ENCODE measurements around the gene UBE3C.

The UBE3C gene

GRCh38 chr7:157222687-157223086, 84.0 kb downstream of the UBE3C start:
- no peak overlapping the region for H3K9ac ChIP-seq (ENCODE audit: low read depth, low read length)
- H3K36me3 ChIP-seq (ENCODE audit: control insufficient read depth, insufficient read depth, low read length): peaks cover 10% of the 10 kb centered on the region
- H3K27me3 ChIP-seq (ENCODE audit: control insufficient read depth, insufficient read depth, low read length): no peaks in the 10 kb centered on the region
- no peaks in the 10 kb centered on the region for H3K9me3 ChIP-seq (ENCODE audit: control insufficient read depth, insufficient read depth, low read length)
- no peak overlapping the region for H3K4me3 ChIP-seq (ENCODE audit: low read depth, low read length)
- H3K4me1 ChIP-seq (ENCODE audit: control insufficient read depth, insufficient read depth, low read length): no peaks in the 10 kb centered on the region

GRCh38 chr7:157224627-157225026, 85.9 kb downstream of the UBE3C start:
- Histone ChIP-seq H3K9ac (ENCODE audit: low read depth, low read length) (no peak overlapping the region), H3K4me1 (ENCODE audit: control insufficient read depth, insufficient read depth, low read length) (no peaks in the 10 kb centered on the region), H3K27me3 (ENCODE audit: control insufficient read depth, insufficient read depth, low read length) (no peaks in the 10 kb centered on the region), H3K36me3 (ENCODE audit: control insufficient read depth, insufficient read depth, low read length) (peaks cover 17% of the 10 kb centered on the region), H3K4me3 (ENCODE audit: low read depth, low read length) (no peak overlapping the region), H3K9me3 (ENCODE audit: control insufficient read depth, insufficient read depth, low read length) (no peaks in the 10 kb centered on the region)

DNA sequence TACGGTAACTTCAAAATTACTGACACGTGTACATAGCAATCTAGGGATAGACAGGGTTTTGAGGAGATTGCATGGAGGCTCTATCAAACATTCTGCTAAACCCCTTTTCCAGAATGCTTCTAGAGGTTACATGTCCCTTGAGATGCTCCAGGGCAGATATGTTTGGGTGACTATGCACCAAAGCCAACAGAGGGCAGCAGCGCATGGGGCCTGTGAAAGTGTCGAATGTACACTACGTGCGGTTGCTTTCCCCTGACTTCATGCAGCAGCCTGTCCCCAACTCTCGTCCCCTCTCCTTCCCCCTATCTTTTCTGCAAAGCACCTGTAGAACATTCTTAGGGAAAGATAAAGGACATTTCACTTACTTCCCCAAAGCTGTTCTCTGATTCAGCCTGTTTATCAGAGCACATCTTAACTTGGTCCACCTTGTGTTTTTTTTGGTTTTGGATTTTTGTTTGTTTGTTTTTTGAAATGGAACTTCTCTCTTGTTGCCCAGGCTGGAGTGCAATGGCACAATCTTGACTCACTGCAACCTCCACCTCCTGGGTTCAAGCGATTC, 90.2 kb downstream of the UBE3C start:
- Histone ChIP-seq H3K36me3 (ENCODE audit: control insufficient read depth, insufficient read depth, low read length) (peaks cover 21% of the 10 kb centered on the region), H3K27me3 (ENCODE audit: control insufficient read depth, insufficient read depth, low read length) (no peaks in the 10 kb centered on the region), H3K4me3 (ENCODE audit: low read depth, low read length) (no peak overlapping the region), H3K9ac (ENCODE audit: low read depth, low read length) (no peak overlapping the region), H3K4me1 (ENCODE audit: control insufficient read depth, insufficient read depth, low read length) (no peaks in the 10 kb centered on the region), H3K9me3 (ENCODE audit: control insufficient read depth, insufficient read depth, low read length) (no peaks in the 10 kb centered on the region)

GRCh38 chr7:157233677-157234076, 95.0 kb downstream of the UBE3C start:
- no peaks in the 10 kb centered on the region for H3K4me1 ChIP-seq (ENCODE audit: control insufficient read depth, insufficient read depth, low read length)
- no peaks in the 10 kb centered on the region for H3K9me3 ChIP-seq (ENCODE audit: control insufficient read depth, insufficient read depth, low read length)
- no peak overlapping the region for H3K9ac ChIP-seq (ENCODE audit: low read depth, low read length)
- no peaks in the 10 kb centered on the region for H3K27me3 ChIP-seq (ENCODE audit: control insufficient read depth, insufficient read depth, low read length)
- H3K4me3 ChIP-seq (ENCODE audit: low read depth, low read length): no peak overlapping the region
- peaks cover 21% of the 10 kb centered on the region for H3K36me3 ChIP-seq (ENCODE audit: control insufficient read depth, insufficient read depth, low read length)

DNA sequence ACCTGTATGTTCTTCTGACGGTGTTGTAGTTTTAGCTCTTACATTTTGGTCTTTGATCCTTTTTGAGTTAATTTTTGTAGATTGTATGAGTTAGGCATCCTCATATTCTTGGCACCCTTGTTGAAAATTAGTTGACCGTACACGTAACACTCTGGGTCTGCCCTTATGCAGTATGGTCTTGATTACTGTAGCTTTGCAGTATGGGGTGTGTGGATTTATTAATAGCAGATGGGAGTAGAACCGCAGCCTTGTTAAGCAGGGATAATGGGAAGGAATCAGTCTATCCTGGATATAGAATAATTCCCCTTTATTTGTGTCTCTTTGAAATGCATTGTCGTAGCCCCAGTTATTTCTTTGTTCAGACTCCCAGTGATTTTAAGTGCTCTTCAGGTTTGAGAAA, 95.5 kb downstream of the UBE3C start:
- Histone ChIP-seq H3K9ac (ENCODE audit: low read depth, low read length) (no peak overlapping the region), H3K4me3 (ENCODE audit: low read depth, low read length) (no peak overlapping the region), H3K9me3 (ENCODE audit: control insufficient read depth, insufficient read depth, low read length) (no peaks in the 10 kb centered on the region), H3K36me3 (ENCODE audit: control insufficient read depth, insufficient read depth, low read length) (peaks cover 20% of the 10 kb centered on the region), H3K27me3 (ENCODE audit: control insufficient read depth, insufficient read depth, low read length) (no peaks in the 10 kb centered on the region), H3K4me1 (ENCODE audit: control insufficient read depth, insufficient read depth, low read length) (no peaks in the 10 kb centered on the region)

- Histone ChIP-seq H3K9ac (ENCODE audit: low read depth, low read length) (no peak overlapping the region), H3K36me3 (ENCODE audit: control insufficient read depth, insufficient read depth, low read length) (peaks cover 18% of the 10 kb centered on the region), H3K27me3 (ENCODE audit: control insufficient read depth, insufficient read depth, low read length) (no peaks in the 10 kb centered on the region), H3K4me1 (ENCODE audit: control insufficient read depth, insufficient read depth, low read length) (no peaks in the 10 kb centered on the region), H3K4me3 (ENCODE audit: low read depth, low read length) (no peak overlapping the region), H3K9me3 (ENCODE audit: control insufficient read depth, insufficient read depth, low read length) (no peaks in the 10 kb centered on the region)
These were observed 96.9 kb downstream of the UBE3C start for GRCh38 chr7:157235357-157236333.

DNA sequence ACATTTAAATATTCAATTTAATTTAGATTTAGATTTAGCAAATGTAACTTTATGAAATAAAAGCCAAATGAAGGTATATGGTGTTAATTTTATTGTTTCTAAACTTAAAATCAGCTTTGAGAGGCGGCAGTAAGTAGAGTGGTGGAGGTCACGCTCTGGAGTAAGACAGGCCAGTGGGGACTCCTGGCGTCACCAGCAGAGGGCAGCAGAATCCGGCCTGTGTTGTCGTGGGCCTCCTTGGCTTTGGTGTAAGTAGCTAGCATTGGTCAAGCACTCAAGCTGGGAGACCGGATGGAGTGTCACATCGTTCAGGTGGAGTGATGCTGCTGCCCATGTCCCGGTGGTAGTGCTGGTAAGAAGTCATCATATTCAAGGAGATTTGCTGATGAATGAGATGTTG, 99.4 kb downstream of the UBE3C start:
- no peaks in the 10 kb centered on the region for H3K27me3 ChIP-seq (ENCODE audit: control insufficient read depth, insufficient read depth, low read length)
- H3K4me1 ChIP-seq (ENCODE audit: control insufficient read depth, insufficient read depth, low read length): no peaks in the 10 kb centered on the region
- no peak overlapping the region for H3K9ac ChIP-seq (ENCODE audit: low read depth, low read length)
- no peaks in the 10 kb centered on the region for H3K9me3 ChIP-seq (ENCODE audit: control insufficient read depth, insufficient read depth, low read length)
- H3K4me3 ChIP-seq (ENCODE audit: low read depth, low read length): no peak overlapping the region
- H3K36me3 ChIP-seq (ENCODE audit: control insufficient read depth, insufficient read depth, low read length): peaks cover 8% of the 10 kb centered on the region

GRCh38 chr7:157239571-157240270, 101.0 kb downstream of the UBE3C start:
- Histone ChIP-seq H3K4me3 (ENCODE audit: low read depth, low read length) (no peak overlapping the region), H3K36me3 (ENCODE audit: control insufficient read depth, insufficient read depth, low read length) (peaks cover 3% of the 10 kb centered on the region), H3K27me3 (ENCODE audit: control insufficient read depth, insufficient read depth, low read length) (no peaks in the 10 kb centered on the region), H3K9me3 (ENCODE audit: control insufficient read depth, insufficient read depth, low read length) (no peaks in the 10 kb centered on the region), H3K4me1 (ENCODE audit: control insufficient read depth, insufficient read depth, low read length) (no peaks in the 10 kb centered on the region), H3K9ac (ENCODE audit: low read depth, low read length) (no peak overlapping the region)

DNA sequence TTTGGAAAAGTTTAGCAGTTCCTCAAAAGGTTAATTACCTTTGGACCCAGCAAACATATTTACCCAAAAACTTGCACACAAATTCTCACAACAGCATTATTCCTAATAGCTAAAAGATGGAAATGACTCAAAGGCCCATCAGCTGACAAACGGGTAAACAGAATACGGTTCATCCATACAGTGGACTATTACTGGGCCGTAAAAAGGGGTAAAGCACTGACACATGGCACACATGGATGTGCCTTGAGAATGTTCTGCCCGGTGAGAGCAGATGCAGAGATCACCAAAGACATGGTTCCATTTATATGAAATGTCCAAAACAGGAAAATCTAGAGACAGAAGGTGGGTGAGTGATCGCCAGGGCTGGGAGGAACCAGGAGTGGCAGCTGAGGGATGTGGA, 102.9 kb downstream of the UBE3C start:
- Histone ChIP-seq H3K27me3 (ENCODE audit: control insufficient read depth, insufficient read depth, low read length) (no peaks in the 10 kb centered on the region), H3K4me1 (ENCODE audit: control insufficient read depth, insufficient read depth, low read length) (no peaks in the 10 kb centered on the region), H3K9ac (ENCODE audit: low read depth, low read length) (no peak overlapping the region), H3K4me3 (ENCODE audit: low read depth, low read length) (no peak overlapping the region), H3K36me3 (ENCODE audit: control insufficient read depth, insufficient read depth, low read length) (peaks cover 3% of the 10 kb centered on the region), H3K9me3 (ENCODE audit: control insufficient read depth, insufficient read depth, low read length) (no peaks in the 10 kb centered on the region)

DNA sequence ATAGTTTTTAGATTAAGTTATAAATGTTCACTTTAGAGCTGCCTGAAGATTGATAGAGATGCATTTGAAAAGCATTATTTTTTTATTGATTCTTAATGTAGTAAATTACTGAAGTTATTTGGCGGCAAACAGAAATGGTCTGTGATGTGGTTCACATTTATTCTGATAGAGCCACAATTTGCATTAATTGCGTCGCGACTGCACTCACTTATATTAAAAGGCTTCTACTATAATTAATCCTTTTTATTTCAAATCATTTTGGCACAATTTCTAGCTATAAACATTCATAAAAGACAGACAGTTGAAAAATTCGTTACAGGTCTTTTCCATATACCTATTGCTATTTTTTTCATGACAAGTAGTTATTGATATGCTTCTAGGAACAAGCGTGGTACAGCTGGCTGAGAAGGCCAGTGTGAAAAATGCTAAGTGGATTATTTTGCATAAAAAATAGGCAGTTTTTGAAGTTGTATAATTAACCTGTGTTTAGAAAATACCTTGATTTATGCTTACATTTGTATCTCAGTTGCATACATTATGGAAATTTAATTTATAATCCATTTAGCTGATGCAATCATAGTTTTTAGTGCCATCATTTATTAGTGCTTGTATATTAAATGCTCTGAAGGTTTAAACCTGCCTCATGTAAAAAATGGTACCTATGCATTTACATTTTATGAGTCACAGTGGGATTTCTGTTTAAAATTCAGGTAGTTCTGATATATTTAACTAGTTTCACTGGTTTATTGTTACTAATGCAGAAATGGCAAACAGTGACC, 106.0 kb downstream of the UBE3C start:
- no peaks in the 10 kb centered on the region for H3K4me1 ChIP-seq (ENCODE audit: control insufficient read depth, insufficient read depth, low read length)
- H3K9ac ChIP-seq (ENCODE audit: low read depth, low read length): no peak overlapping the region
- no peaks in the 10 kb centered on the region for H3K27me3 ChIP-seq (ENCODE audit: control insufficient read depth, insufficient read depth, low read length)
- peaks cover 13% of the 10 kb centered on the region for H3K36me3 ChIP-seq (ENCODE audit: control insufficient read depth, insufficient read depth, low read length)
- H3K4me3 ChIP-seq (ENCODE audit: low read depth, low read length): no peak overlapping the region
- H3K9me3 ChIP-seq (ENCODE audit: control insufficient read depth, insufficient read depth, low read length): no peaks in the 10 kb centered on the region

DNA sequence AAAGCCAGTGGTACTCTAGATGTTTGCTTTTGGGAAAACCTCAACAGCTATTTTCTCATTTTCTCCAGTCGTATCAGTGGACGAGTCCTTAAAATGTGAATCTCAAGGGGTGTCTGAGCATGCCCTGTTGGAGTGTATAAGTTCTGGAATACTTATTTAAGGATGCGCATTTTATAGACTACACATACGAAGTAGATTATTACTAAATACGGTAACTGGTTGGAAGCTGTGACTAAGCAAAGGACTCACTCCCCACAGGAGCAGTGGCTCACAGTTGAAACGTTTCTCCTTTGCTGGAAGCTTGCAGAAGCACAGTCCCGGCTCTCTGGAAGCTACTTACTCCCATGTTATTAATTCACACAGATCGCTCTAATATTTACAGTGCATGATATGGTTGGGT, 107.3 kb downstream of the UBE3C start:
- no peak overlapping the region for H3K4me3 ChIP-seq (ENCODE audit: low read depth, low read length)
- peaks cover 13% of the 10 kb centered on the region for H3K36me3 ChIP-seq (ENCODE audit: control insufficient read depth, insufficient read depth, low read length)
- H3K9me3 ChIP-seq (ENCODE audit: control insufficient read depth, insufficient read depth, low read length): no peaks in the 10 kb centered on the region

More for the DNA sequence above, 107.3 kb downstream of the UBE3C start:
- no peak overlapping the region for H3K9ac ChIP-seq (ENCODE audit: low read depth, low read length)
- no peaks in the 10 kb centered on the region for H3K4me1 ChIP-seq (ENCODE audit: control insufficient read depth, insufficient read depth, low read length)
- no peaks in the 10 kb centered on the region for H3K27me3 ChIP-seq (ENCODE audit: control insufficient read depth, insufficient read depth, low read length)

All from iPS-15b (cell line).